ENCODE data around the gene NELL2.

- TF ChIP-seq JUNB (IDR thresholded peaks at IDR 0.05) (no peak), SMC3 (IDR thresholded peaks at IDR 0.05) (no peak), CTCF (IDR thresholded peaks at IDR 0.05) (no peak), EP300 (IDR thresholded peaks at IDR 0.05) (no peak), ELK1 (IDR thresholded peaks at IDR 0.05; ENCODE audit: low read depth, low read length) (no peak), POLR2A (IDR thresholded peaks at IDR 0.05; ENCODE audit: low read length) (no peak), CHD2 (IDR thresholded peaks at IDR 0.05; ENCODE audit: low read length, partially characterized antibody) (no peak), KDM5A (IDR thresholded peaks at IDR 0.05) (no peak), ZNF302 (CRISPR knock-in tag; IDR thresholded peaks at IDR 0.05) (no peak), CEBPB (IDR thresholded peaks at IDR 0.05) (no peak), MAFK (IDR thresholded peaks at IDR 0.05; ENCODE audit: partially characterized antibody) (no peak), E2F6 (IDR thresholded peaks at IDR 0.05; ENCODE audit: borderline replicate concordance, low read depth) (no peak), JUN (IDR thresholded peaks at IDR 0.05) (no peak)
These were observed 208.7 kb downstream of the NELL2 start for GRCh38 chr12:44667461-44667860.

All from A549 (cell line).